Measurements from ENCODE around the gene RAMACL.

Gene RAMACL

DNA sequence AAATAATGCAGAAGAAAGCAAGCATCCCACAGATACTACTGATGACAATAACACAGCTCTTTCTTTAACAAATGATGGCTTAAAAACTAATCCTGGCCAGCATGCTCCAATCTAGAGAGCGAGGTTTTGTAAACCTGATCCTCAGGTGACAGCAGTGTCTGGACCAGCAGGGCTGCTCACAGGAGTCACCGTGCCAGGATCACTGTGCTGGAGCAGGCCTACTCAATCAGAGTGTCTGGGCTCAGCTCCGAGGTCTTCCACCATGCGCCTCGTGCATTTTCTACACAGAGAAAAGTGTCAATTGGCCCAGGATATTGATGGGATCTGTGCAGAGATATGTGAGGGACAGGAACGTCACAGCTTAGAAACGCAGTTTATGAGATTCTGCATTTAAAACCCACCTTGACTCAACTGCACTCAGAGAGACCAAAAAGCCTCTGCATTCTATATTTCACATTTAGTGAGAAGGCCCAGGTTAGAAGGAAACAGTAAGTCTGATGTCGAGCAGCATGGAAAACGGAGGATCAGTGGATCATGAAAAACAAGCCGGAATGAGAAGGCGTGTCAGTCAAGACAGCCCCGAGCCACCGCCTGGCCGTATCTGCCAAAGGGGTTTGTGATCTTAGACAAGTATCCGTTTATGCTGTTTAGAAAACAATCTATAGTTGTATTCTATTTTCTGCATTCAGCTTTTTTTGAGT is 7.8 kb downstream of the RAMACL start:
- DNase-seq (ENCODE audit: low read depth in 3 of 3), result no peak

DNA sequence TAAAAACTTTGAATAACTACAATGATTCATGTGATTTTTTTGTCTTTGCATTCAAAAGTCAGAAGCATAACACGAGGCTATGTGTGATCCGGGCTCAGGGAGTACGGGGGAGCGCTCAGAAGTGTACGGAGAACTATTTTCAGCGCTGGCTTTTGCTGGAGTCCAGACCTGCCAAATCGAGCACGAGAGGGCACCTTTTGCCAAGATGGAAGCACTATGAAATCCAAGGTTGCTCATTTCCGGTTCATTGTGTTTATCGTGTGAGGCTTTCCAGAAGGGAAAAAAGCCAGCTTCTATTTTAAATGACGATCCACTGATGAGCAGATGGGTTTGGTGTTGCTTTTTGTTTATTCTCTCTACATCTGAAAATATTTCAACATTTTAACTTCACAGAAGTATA is 11.3 kb downstream of the RAMACL start:
- DNase-seq (ENCODE audit: low read depth in 3 of 3), result no peak

DNA sequence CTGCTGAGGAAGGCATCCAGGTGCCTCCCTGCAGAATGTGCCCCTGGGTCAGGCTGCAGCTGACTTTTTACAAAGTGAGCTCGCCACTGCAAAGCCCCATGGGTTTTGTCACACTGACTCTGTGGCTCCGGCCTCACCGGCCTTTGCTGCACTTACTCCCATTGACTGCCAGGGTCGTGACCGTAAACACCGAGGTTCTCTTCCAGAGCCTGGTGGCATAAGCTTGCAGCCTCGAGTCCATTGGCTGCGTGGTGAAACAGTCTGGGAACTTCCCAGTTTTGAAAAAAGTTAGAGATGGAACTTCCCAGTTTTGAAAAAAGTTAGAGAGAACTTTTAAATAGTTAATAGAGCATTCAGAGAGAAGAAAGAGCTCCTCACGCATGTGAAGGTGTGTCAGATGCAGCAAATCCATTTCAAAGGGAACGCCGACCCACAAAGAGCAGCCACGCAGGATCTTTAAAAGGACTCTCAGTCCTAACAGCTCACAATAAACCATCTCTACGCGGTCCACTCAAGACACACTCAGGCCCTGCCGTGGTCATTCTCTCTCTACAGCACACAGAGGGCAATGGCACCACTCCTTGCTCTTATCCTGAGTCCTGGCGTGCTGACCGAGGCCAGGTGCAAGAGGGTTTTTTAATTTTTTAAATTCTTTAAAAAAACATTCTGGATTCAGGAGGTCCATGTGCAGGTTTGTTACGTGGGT is 12.8 kb downstream of the RAMACL start:
- DNase-seq (ENCODE audit: low read depth in 3 of 3), result no peak

DNA sequence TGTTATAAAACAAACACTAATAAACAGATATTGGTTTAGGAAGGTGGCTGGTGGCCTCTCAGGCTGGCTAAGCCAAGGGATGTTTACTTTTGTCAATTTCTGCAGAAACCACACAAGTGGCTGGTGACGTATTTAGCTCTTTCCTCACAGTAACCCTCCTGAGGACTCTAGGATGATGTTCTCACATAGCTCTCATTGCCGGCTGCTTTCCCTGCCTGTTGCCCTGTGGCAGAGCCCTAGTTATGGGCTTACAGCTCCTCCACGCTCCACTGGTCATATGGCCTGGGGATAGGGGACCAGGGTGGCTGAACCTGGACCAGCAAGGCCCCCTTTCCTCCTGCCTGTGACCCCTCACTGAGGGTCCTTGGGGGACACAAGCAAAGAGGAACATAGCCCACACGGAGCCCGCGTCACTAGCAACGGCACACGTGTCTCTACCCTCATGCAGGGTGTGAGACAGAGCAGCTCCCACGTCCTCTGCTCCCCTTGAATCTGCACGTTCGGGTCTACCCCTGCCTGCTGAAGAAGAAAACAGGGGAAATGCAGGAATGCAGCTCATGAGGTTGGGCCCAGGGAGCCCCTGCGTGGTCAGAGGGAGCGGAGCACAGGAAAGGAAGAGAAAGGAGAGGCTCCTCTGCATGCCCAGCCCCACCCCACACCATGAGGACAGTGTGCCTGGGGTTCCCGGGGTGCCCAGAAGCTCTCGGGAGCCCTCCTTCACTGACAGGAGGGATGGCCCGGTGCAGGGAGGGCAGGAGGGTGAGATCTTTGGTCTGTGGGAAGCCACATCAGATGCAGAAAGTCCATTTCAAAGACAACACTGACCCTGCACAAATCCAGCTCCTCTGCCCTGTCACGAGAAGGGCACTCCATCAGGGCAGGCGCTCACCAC is 13.9 kb downstream of the RAMACL start:
- DNase-seq (ENCODE audit: low read depth in 3 of 3), result no peak

DNA sequence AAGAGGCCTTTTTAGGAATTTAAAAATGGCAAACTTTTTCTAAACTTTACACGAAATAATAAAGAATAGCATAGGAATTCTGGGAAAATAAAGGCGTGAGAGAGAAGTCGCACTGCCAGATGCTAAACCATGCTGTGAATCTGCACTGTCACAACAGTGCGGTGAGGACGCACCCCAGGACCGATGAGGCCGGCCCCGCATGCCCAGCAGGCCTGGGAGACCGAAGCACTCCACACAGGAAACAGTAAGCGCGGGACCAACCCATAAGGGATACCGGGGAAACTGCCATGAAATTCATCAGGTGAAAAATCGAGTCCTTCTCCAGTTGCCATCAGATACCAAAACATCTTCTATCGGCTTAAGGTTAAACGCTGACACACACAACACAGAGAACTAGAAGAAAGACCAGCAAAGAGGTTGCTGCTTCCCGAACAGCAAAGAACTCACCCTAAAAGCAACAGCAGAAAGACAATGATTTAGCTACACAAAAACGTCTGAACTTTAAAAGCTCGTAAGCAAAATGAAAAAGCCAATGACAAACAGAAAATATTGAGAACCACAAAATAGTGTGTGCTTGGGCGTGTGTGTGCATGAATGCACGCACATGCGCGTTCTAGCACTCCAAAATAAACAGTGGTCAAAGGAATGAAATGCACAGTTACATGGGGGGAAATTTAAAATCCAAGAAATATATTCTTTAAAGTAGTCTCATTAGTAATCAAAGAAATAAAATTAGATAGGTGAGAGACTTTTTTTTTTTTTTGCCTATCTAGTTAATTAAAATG is 15.4 kb downstream of the RAMACL start:
- DNase-seq (ENCODE audit: low read depth in 3 of 3), result no peak

DNA sequence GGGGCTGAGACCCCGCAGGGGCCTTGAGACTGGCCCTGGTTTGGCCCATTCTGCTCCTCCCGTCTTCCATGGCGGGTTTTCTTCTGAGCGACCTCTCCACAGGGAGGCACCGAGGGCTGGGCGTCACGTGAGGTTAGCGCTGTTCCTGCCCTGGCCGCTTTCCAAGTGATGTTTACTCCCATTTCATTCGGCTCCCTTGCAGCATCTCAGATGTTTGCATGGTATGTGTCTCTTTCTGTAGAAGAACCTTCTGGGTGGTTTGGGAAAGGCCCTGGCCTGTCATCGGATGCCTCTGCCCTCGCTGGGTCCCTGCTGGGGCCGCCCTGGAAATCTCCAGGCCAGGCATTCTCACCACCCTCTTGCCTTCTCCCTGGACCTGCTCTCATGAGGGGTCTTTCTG is 17.3 kb downstream of the RAMACL start:
- no peak for DNase-seq (ENCODE audit: low read depth in 3 of 3)

DNA sequence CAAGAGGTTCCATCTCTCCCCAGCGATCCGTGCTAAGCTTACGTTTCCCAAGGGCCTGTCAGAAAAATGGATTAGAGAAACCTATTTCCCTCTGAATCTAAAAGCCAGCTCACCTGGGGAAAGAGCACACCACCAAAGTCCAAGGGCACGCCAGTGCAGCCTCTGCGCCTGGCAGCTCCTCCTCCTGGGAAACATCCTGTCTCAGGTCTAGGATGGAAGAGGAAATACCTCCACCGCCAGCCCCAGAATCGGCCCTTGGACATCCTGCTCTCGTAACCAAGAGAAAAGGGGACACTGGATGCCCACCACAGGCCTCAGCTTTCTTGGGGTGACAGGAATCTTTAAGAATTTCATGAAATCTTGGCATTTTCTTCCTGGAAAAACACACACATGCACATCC is 18.7 kb downstream of the RAMACL start:
- DNase-seq (ENCODE audit: low read depth in 3 of 3), result no peak

DNA sequence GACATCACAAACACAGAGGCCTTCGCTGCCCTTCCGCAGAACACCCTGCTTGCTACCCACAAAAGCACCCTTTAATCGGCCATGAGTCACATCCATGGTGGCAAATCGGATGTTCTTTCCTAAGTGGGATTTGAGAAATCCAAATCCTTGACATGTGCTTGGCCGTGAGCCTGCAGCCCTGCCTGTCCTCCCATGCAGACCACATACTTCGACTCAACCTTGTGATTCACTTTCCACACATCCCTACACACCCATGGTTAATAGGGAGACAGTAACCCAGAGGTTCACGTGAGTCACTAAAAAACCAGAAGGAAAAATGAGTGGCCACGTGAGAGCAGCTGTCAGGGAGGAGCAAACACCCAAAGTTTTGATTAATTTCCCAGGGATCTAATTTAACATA is 19.4 kb downstream of the RAMACL start:
- no peak for DNase-seq (ENCODE audit: low read depth in 3 of 3)

DNA sequence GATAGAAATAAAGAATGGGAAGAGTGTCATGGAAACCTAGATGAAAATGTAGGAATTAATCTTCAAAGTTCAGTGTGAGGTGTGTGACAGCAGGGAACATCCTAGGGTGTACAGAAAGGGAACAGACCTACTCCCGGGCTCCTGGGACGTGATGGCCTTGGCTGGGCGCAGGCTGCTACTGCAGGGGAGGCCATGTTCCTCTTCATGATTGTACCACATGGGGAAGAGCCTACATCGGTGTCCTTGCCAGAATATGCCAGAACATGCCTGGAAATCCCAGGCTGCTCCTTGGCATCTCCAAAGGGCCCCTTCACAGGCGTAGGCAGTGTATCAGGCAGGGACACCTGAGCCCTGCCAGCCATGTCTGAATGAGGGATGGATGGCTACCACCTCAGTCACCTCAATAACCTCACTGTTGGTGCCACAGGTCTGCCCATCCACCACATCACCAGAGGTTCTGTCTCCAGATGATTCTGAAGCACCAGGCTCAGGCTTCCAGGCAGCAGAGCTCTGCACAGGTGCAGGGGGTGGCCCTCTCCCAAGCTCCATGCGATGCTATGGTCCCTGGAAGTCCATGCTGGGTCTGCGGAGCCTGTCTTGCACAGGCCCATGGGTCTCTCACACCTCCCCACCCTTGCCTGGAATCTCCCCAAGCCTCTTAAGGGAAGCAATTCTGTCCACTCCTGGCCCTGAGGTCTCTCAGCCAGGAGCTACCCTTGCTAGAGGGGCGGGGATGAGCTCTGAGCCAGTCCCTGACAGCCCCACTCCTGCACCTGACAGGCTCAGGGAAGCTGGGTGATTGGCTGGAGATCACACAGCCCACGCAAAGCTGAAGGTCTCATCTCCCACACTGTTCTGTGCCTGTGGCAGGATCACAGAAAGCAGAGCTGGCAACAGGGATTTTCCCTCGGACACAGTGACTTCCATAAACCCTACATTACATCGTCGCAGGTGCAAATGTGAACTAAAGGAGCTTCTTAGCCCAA is 20.2 kb downstream of the RAMACL start:
- DNase-seq (ENCODE audit: low read depth in 3 of 3), result no peak

DNA sequence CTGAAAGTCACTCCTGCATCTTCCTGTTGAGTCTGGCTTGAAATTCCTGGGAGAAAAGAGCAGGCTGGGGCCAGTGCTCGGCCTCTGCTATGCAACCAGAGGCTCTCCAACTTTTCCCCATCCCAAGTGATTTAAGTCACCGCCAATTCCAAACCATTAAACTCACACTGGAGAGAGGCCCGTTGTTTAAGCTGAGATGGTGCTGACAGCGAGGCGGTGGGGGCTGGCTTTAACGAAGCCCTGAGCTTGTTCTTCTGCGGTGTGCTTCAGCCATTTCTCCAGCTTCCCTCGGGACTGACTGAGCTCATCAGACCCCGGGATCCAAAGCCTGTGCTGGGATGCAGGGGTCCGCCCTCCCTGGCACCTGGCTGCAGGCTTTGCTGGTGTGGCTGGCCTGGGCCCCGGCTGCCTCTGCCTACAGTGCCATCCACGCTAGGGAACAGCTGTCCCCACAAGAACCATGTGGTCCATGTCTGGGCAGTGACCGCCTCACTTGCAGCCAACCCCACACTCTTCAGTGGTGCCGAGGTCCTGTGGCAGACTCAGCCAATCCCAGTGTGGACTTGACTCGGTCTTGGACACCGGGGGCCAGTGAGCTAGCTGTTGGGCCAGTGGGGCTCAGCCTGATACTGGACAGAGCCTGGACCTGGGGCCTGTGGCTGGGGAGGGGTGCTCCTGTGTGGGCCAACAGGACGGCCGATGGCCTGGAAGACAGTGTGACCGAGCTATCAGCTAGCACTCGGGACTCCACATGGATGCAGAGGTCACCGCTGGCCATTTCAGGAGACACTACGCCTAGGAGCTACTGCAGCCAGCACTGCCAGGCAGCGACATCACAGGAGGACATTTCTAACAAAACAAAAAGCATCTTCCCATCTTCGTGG is 21.2 kb downstream of the RAMACL start:
- DNase-seq (ENCODE audit: low read depth in 3 of 3), result no peak

DNA sequence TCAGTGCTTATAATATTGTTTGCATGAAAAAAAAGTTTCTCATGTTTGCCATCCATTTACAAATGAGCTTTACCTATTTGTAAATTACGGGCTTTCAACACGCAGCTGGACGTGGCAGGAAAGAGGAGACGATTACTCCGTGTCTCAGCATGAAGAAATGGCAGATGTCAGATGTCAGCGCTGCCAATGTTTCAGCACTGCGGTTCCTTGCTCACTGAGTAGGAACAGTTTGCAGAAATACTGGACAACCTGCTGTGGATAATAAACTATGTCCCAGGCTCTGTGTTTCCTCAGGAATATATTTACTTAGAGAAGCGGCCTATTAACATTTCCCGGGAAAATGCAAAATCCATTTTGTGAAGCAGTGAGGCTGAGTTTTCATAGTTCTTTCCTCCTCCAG is 22.7 kb downstream of the RAMACL start:
- no peak for DNase-seq (ENCODE audit: low read depth in 3 of 3)

DNA sequence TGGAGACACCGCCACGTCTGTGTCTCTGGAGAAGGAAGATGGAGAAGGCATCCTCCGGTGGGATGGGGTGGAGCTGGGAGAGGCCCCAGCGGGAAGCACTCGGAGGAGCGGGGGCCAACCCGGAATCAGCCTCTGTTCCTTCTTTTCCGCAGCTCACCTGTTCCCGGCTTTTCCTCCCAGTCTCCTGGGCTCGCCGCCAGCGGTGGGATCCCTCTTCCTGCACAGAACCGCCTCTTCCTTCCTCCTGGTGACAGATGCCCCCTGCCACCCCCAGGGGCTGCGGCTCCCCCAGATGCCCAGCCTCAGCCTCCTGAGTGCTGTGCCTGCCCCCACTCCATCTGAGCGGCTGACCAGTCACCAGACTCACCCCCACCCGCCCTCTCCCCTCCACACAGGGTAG is 23.3 kb downstream of the RAMACL start:
- no peak for DNase-seq (ENCODE audit: low read depth in 3 of 3)

DNA sequence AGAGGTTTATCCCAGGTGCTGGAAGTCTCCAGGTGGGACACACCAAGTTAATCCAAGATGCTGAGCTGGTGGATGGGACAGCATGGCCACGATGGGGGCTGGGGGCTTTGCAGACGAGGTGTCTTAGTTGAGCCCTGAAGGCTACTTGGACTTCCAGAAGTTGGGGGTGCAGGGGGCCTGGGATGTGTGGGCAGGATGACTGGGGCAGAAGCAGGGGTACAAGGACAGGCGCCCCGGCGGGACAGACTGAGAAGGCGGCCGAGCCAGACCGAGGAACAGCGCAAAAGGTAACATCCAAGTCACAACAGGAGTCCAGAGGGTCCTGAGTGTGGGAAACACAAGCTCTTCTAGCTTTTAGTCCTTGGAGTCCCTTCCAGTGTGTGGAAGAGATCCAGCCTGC is 23.8 kb downstream of the RAMACL start:
- no peak for DNase-seq (ENCODE audit: low read depth in 3 of 3)

DNA sequence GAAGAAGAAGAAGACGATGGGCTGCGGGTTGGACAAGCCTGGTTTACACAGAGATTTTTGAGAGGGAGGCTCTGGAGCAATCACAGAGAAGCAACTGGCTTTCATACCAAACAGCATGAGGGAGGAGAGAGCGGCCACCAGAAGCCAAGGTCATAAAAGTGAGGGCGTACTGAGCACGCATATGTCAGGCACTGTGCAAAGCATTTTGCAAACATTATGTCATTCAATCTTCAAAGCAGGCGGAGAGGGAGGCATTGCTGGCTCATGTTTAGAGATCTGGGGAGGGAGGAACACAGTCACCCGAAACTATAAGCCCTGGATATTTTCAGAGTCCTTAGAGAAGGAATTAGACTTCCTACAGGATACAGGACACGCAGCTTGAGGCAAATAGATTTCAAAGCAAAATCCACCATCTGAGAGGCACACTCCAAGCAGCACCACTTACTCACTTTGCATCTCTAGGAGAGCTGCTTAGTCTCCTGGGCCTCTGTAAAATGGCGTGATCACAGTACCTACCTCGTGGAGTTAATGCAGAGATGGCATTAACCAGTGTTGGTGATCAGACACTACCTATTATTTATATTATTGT is 24.6 kb downstream of the RAMACL start:
- no peak for DNase-seq (ENCODE audit: low read depth in 3 of 3)

DNA sequence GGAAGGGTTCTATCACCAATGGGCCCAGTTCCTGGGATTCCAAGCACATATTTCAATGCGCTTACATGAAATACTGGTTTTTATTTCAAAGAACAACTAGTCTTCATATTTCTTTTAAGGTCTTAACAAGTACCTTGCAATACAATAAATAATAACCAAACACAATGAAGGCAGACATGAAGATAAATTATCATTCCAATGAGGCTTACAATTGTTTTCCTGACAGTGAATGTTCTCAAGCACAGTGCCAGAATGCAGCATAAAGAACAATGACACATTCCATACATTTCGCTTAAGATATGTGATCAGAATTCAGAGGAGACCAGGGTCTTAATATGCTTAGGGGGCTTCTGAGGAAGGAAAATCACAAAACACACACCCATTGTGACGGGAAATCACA is 26.3 kb downstream of the RAMACL start:
- DNase-seq (ENCODE audit: low read depth in 3 of 3), result no peak

DNA sequence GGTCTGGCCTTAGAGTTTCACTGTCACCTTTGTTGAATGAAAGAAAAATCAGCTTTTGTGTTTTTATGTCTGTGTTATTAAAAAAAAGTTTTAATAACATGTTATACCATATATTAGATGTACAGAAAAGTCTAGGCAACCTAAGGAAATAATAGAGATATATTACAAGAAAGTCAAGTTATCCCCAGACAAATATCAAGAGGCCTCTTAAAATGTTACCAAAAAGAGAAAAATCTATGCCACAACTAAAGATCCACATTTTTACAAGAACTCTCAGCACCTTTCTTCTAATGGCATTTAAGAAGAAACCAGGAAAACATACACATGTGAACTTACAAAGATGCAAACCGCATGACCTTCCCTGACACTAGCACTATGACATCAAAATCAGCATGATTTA is 26.8 kb downstream of the RAMACL start:
- no peak for DNase-seq (ENCODE audit: low read depth in 3 of 3)

DNA sequence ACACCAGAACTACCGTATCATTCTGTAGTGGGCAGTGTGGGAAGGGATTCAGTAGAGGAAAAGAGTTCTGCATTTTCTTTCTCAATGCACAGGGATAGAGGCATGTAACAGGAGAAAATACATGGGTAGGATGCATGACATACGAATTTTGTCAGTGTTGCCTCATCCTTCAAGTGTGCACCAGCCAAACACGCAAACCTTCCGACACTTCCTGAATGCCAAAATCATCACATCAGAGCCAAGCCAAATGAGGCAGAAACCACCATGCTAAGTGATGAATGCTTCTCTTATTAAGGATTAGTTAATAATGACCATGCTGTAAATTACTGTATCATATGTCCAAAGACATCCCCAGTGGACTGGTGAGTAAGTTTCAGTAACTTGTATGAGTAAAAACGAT is 27.3 kb downstream of the RAMACL start:
- no peak for DNase-seq (ENCODE audit: low read depth in 3 of 3)

DNA sequence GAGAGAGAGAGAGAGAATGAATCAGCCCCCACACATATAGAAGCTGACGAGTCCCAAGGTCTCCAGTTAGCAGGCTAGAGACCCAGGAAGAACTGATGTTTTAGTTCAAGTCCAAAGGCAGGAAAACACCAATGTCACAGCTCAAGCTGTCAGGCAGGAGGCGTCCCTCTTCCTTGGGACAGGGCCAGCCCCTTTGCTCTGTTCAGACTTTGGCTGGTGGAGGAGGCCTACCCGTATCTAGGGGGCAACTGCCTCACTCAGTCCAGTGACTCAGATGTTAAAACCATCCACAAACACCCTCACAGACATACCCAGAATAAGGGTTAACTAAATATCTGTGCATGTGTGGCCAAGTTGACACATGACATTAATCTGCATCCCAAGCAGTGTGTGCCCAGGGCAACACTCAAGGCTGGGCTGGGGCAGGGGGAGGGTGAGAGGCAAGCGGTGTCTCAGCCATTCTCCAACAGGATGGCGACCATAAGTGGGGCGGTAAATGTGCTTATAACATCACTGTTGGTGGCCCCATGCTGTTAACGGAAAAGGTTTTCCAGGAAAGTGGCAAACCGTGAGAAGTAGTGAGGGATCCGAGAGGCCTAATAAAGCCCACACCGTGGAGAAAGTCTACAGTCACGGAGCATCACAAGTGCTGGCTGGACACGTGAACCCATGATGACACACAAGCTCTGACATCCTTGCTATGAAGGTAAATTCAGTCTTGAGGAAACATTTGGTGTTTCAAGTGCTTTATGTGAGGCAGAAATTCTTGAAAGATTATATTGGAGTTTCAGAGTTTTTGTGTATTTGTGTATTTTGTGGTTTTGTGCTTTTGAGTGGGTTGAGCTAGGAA is 28.1 kb downstream of the RAMACL start:
- no peak for DNase-seq (ENCODE audit: low read depth in 3 of 3)

Measured in stimulated activated CD4-positive, alpha-beta T cell treated with anti-CD3 and anti-CD28 coated beads, TNF-alpha, amount 100 ng/mL, for 24 hours (primary cell).